GM20431 (cell line): Measurements from ENCODE around the gene CHIT1.
"Not testable (repeated sequence)": the region's sequence is repeated elsewhere in the genome, so short reads cannot be mapped to it uniquely, and the experiment has no call there.

Source experiments
- in situ Hi-C: fragments of 300-500 bp; cut with MseI, MboI; formaldehyde crosslinking; loops from one replicate; pipeline ENCODE4 v1.15.0; 2020; ENCODE audit warnings: low sequenced_read_pairs; ENCODE audit not compliant: unreplicated experiment

Gene CHIT1

GRCh38 chr1:203267912-203268311, 38.4 kb upstream of the CHIT1 start:
- in situ Hi-C loops, result loop anchor here (10.0 kb wide), 1 partner anchor 217 kb away; no protein-coding TSS in a partner anchor

- in situ Hi-C loops, result loop anchor here (10.0 kb wide), 1 partner anchor 217 kb away; no protein-coding TSS in a partner anchor
These were observed 37.9 kb upstream of the CHIT1 start for GRCh38 chr1:203267347-203267846.

DNA sequence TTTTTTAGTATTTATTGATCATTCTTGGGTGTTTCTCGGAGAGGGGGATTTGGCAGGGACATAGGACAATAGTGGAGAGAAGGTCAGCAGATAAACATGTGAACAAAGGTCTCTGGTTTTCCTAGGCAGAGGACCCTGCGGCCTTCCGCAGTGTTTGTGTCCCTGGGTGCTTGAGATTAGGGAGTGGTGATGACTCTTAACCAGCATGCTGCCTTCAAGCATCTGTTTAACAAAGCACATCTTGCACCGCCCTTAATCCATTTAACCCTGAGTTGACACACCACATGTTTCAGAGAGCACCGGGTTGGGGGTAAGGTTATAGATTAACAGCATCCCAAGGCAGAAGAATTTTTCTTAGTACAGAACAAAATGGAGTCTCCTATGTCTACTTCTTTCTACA, 36.7 kb upstream of the CHIT1 start:
- in situ Hi-C loops, result loop anchor here (10.0 kb wide), 1 partner anchor 219 kb away; no protein-coding TSS in a partner anchor

DNA sequence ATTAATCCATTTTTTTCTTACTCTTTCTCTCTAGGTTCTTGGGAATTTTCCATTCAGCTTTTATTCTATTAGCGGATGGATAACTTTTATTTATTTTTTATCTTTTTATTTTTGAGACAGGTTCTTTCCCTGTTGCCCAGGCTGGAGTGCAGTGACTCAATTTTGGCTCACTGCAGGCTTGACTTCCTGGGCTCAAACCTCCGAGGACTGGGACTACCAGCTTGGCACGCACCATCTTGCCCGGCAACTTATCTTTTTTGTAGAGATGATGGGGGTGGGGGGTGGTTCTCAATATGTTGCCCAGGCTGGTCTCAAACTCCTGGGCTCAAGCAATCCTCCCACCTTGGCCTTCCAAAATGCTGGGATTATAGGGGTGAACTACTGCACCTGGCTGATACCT, 36.1 kb upstream of the CHIT1 start:
- in situ Hi-C loops, result loop anchor here (10.0 kb wide), 1 partner anchor 219 kb away; no protein-coding TSS in a partner anchor

GRCh38 chr1:203264052-203264501, 34.6 kb upstream of the CHIT1 start:
- in situ Hi-C loops, result loop anchor here (10.0 kb wide), 1 partner anchor 221 kb away; no protein-coding TSS in a partner anchor

DNA sequence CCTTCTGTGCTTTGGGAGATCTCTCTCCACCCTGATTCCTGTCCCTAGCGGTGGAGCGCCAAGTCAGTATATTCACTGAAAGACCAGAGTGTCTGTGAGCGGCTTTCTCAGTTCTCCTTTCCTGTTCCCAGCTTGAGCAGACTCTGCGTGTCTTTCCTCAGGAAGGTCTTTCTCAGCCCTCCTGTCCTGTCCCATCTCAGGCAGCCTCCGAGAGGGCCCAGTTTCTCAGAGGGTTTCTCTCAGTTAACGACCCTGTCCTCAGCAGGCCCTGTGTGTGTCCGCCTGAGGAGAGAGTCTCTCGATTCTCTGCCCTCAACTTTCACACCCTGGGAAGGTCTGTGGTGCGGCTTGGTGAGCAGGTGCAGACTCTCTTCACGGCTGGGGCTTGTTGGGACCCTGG, 34.0 kb upstream of the CHIT1 start:
- in situ Hi-C loops, result loop anchor here (10.0 kb wide), 1 partner anchor 221 kb away; no protein-coding TSS in a partner anchor

DNA sequence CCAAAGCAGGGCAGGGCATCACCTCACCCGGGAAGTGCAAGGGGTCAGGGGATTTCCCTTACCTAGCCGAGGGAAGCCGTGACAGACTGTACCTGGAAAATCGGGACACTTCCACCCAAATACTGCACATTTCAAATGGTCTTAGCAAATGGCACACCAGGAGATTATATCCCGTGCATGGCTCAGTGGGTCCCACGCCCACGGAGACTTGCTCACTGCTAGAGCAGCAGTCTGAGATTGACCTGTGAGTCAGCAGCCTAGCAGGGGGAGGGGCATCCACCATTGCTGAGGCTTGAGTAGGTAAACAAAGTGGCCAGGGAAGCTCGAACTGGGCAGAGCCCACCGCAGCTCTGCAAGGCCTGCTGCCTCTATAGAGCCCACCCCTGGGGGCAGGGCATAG, 27.2 kb upstream of the CHIT1 start:
- in situ Hi-C loops, result not testable (repeated sequence)

DNA sequence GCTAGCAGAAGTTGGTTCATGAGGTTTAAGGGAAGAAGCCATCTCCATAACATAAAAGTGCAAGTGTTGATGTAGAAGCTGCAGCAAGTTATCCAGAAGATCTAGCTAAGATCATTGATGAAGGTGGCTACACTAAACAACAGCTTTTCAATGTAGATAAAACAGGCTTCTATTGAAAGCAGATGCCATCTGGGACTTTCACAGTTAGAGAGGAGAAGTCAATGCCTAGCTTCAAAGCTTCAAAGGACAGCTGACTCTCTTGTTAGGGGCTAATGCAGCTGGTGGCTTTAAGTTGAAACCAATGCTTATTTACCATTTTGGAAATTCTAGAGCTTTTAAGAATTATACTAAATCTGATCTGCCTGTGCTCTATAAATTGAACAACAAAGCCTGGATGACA, 25.3 kb upstream of the CHIT1 start:
- in situ Hi-C loops, result not testable (repeated sequence)

GRCh38 chr1:203252678-203253077, 23.2 kb upstream of the CHIT1 start:
- in situ Hi-C loops, result no loop called here

DNA sequence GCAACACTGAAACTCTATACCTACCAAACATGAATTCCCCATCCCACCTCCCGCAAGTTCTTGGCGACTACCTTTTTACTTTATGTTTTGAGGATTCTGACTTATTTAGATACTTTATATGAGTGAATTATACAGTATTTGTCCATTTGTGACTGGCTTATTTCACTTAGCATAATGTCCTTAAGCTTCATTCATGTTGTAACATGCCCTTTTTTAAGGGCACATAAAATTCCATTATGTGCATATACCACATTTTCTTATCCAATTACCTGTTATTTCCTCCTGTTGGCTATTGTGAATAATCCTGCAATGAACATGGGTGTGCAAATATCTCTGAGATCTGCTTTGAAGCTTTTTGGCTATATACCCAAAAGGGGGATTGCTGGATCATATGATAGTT, 22.0 kb upstream of the CHIT1 start:
- in situ Hi-C loops, result no loop called here

- in situ Hi-C loops, result no loop called here
These were observed 21.4 kb upstream of the CHIT1 start for GRCh38 chr1:203250911-203251310.

GRCh38 chr1:203244776-203245175, 15.3 kb upstream of the CHIT1 start:
- in situ Hi-C loops, result no loop called here

DNA sequence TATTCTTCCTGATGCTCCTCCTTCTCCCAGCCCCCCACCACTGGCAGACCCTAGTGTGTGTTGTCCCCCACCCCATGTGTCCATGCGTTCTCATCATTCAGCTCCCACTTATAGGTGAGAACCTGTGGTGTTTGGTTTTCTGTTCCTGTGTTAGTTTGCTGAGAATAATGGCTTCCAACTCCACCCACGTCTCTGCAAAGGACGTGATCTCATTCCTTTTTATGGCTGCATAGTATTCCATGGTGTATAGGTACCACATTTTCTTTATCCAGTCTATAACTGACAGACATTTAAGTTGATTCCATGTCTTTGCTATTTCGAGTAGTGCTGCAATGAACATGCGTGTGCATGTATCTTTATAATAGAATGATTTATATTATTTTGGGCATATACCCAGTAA, 12.2 kb upstream of the CHIT1 start:
- in situ Hi-C loops, result not testable (repeated sequence)

DNA sequence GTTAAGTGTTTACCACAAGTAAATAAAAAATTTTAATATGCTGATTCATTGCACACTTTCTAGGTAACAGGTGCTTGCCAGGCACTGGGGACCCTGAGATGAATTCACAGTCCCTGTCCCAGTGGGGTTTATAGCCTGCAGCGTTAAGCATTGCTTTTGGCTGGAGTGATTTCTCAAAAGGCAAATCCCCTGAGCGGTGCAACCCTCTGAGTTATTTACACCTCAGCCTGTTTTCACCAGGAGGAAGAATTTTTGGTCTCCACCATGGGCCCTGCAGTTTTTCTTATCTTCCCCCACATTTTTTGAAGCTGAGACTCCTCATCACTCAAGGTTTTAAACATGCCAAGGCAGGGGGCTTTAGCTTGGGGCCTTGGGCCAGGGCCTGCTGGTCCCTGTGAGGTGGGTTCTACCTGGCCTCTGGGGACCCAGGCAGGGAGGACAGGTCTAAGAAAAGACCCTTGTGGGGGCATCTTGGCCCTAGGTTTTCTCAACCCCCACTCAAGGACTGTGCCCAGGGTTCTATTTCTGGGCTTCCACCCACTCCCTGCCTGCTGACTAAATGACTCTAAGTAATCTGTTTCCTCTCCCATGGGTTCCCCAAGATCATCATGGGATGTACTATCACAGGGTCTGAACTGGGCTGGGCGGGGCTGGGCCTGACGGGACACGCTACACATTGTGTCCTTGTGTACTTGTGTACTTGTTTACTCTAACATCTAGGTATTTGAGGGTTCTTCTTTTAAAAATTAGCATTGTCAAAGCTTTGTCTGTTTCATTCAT, 10.2 kb upstream of the CHIT1 start:
- in situ Hi-C loops, result no loop called here

DNA sequence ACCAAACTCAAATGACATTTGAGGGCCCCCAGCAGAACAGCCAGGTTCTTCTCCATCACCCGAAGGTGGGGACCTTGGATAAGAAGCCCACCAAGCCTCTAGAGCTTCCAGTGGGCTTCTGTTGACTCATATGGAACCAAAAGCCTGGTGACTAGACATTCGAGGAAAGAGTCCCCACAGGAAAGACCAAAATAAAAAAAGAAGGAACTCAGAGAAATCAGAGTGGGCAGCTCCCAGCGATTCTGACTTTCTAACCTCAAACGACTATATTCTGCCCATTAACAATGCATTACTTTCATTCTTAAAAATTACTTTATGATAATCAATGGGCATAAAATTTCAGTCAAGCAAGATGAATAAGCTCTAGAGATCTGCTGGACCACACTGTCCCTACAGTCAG, 9.6 kb upstream of the CHIT1 start:
- in situ Hi-C loops, result no loop called here

GRCh38 chr1:203238535-203238934, 9.1 kb upstream of the CHIT1 start:
- in situ Hi-C loops, result no loop called here

GRCh38 chr1:203234901-203235300, 5.4 kb upstream of the CHIT1 start:
- in situ Hi-C loops, result not testable (repeated sequence)

- in situ Hi-C loops, result no loop called here
These were observed 803 bp downstream of the CHIT1 start for GRCh38 chr1:203228670-203229069.

DNA sequence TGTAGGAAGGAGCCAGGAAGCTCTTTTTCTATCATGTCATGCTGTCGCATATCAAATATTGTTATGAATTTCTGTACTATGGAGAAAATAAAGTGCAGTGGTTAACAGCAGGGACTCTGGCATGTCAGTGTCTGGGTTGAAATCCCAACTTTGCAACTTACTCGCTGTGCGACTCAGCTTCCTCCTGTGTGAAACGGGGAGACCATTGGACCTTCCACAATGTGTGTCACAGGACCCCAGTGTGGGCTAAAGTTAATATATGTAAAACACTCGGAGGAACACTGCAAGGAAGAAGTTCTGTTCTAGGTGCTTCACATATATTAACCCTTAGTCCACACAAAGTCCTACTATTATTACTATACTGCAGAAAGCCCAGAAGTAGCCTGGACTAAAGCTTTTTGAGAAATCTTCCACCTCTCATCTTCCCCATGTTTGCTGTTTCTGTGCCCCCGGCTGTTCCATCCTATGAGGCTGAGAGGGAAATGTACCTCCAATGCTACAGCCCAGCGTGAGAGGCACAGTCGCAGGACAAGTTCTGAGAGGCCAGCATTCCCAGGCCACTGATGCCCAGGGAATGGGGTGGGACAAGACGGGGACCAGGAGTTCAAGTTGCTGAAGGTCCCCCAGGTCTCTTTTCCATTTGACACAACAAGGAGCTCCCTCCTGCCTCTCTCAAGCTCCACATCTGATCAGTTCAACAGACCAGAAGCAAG, 1.9 kb downstream of the CHIT1 start:
- in situ Hi-C loops, result no loop called here

DNA sequence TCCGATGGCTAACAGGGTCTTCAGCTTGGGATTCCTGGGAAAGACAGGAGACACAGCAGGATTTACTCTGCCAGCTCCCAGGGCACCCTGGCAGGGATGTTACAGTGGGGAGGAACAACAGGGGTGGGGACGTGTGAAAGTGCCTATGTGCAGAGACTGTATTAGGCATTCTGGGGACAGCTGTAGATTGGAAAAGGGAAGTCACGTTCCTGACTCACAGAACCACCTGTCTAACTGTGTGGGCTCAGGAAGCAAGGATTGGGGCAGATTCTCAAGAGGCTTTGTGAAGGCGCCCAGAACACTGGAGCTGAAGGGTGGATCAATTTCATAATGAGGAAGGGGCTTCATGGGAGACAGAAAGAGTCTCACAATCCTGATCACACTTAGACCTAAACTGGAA, 4.4 kb downstream of the CHIT1 start:
- in situ Hi-C loops, result no loop called here
